GM10847 (cell line): ENCODE measurements around the gene SOX2.

Experiments used
- POLR2A ChIP-seq: IDR thresholded peaks from 2 replicates; pipeline ENCODE4 v1.6.1; 2011; ENCODE audit not compliant: insufficient read length; ENCODE audit errors: extremely low read depth

The SOX2 gene

GRCh38 chr3:181699171-181699903 is 12.4 kb upstream of the SOX2 start:
- TF ChIP-seq POLR2A, result no peak

- TF ChIP-seq POLR2A, result no peak
These were observed 11.3 kb upstream of the SOX2 start for GRCh38 chr3:181700168-181701087.

GRCh38 chr3:181701096-181701495 is 10.6 kb upstream of the SOX2 start:
- no peak for TF ChIP-seq POLR2A

GRCh38 chr3:181703601-181704420 is 7.9 kb upstream of the SOX2 start:
- TF ChIP-seq POLR2A, result no peak

GRCh38 chr3:181704421-181705085 is 7.2 kb upstream of the SOX2 start:
- no peak for TF ChIP-seq POLR2A

- TF ChIP-seq POLR2A, result no peak
These were observed 6.6 kb upstream of the SOX2 start for GRCh38 chr3:181705086-181705480.

- no peak for TF ChIP-seq POLR2A
These were observed 3.7 kb upstream of the SOX2 start for GRCh38 chr3:181707980-181708379.

GRCh38 chr3:181709537-181710279 is 2.0 kb upstream of the SOX2 start:
- TF ChIP-seq POLR2A, result no peak

GRCh38 chr3:181710345-181711291 is 1.1 kb upstream of the SOX2 start:
- no peak for TF ChIP-seq POLR2A

- no peak for TF ChIP-seq POLR2A
These were observed 464 bp downstream of the SOX2 start for GRCh38 chr3:181712226-181712552.

GRCh38 chr3:181712553-181713279 is 991 bp downstream of the SOX2 start:
- TF ChIP-seq POLR2A, result no peak

GRCh38 chr3:181713280-181713647 is 1.5 kb downstream of the SOX2 start:
- TF ChIP-seq POLR2A, result no peak

GRCh38 chr3:181713676-181714612 is 2.2 kb downstream of the SOX2 start:
- TF ChIP-seq POLR2A, result no peak
